GM10847 (cell line): ENCODE data around the gene ARFGAP3.

Experiments
- POLR2A ChIP-seq: IDR thresholded peaks from 2 replicates; pipeline ENCODE4 v1.6.1; 2011; ENCODE audit not compliant: insufficient read length; ENCODE audit errors: extremely low read depth

ARFGAP3 gene

DNA sequence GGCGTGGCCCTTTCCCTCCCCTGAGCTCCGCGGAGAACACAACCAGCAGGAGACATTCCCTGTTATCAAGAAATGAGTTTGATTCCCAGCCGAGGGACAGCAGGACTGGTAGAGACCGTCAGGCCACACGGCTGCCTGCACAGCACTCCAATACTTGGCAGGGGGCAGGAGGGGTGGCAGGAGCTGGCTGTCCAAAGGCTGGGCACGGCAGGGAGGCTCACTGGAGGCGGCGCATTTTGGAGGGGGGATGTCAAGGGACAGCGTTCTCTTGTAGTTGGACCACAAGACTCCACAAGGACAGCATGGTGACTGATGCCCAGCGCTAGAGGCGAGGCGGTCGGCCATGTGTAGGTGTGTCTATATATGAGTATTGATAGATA is 69.7 kb downstream of the ARFGAP3 start:
- no peak for TF ChIP-seq POLR2A

- TF ChIP-seq POLR2A = no peak
These were observed 70.3 kb downstream of the ARFGAP3 start for GRCh38 chr22:42786606-42787356.

DNA sequence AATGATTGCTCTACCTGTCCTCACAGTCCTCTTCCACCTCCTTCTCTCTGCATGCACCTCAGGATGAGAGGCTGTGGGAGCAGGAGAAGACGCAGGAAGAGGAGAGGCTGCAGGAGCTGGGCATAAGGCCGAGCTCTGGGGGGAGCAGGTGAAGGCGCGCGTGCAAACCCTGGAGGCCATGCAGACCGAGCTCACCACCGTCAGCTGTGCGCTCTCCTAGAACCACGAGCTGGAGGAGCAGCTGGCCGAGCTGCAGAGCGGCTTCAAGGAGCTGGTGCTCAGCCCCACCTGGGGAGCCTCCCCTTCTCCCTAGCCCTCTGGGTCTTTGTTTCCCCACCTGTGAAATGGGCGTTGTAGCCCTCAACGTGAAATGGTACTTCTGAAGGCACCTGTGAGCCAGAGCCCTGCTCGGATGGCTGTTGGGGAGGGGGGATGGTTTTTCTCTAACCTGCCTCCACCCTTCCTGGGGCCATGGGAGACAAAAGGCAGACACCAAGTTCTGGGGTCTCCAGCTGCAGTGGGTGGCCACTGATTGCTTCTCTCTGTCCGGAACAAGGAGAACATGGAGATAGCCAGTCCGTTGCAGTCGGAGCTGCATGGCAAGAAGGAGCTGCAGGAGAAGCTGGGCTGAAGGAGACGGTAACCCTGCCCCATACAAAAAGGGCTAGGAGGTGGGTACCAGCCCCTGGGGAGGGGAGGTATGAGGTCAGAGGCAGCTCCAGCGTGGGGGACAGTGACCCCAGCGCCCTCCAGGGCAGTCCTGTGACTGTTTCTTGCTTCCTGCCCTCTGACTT is 71.2 kb downstream of the ARFGAP3 start:
- no peak for TF ChIP-seq POLR2A

GRCh38 chr22:42780070-42780540 is 77.0 kb downstream of the ARFGAP3 start:
- no peak for TF ChIP-seq POLR2A

DNA sequence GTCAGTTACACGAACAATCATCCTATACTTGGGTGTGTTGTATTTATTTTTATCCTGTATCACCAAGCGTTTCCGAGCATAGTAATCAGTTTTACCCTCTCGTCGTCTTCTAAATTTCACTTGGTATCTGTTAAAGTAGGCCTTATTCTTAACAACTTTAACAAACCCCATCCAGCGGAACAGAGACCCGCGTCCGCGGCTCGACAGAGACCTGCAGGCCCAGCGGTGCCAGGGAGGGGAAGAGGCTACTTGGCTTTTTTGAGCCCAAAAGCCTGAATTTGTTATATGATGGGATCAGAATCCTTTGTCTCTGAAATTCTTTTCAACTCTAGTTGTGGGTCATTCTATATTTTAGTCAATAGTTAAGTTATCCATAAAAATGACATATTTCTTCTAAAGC is 79.9 kb downstream of the ARFGAP3 start:
- no peak for TF ChIP-seq POLR2A

- no peak for TF ChIP-seq POLR2A
These were observed 83.9 kb downstream of the ARFGAP3 start for GRCh38 chr22:42773167-42773566.

DNA sequence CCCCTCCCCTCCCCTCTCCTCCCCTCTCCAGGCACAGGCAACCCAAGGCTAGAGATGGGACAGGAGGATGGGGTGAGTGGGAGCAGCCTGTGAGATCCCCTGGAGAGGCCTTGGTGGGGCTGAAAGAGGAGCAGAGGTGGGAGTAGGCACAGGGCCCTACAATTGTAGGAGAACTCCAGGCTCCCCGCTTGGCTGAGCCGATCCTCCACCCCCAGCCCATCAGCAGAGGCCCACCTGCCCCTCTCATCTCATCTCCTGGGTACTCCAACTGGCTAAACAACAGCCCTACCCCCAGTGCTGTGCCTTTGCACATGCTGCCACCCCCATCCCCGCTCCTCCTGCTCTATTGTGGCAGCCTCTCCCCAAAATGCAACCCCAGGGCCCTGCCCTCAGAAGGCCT is 84.4 kb downstream of the ARFGAP3 start:
- TF ChIP-seq POLR2A = no peak

GRCh38 chr22:42770941-42771647 is 86.0 kb downstream of the ARFGAP3 start:
- no peak for TF ChIP-seq POLR2A

DNA sequence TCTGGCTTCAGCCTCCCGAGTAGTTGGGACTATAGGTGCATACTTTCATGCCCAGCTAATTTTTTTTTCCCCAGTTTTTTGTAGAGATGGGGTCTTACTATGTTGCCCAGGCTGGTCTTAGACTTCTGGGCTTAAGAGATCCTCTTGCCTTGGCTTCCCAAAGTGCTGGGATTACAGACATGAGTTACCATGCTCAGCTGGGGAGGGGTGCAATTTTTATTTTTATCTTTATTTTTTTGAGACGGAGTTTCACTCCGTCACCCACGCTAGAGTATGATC is 86.7 kb downstream of the ARFGAP3 start:
- no peak for TF ChIP-seq POLR2A

DNA sequence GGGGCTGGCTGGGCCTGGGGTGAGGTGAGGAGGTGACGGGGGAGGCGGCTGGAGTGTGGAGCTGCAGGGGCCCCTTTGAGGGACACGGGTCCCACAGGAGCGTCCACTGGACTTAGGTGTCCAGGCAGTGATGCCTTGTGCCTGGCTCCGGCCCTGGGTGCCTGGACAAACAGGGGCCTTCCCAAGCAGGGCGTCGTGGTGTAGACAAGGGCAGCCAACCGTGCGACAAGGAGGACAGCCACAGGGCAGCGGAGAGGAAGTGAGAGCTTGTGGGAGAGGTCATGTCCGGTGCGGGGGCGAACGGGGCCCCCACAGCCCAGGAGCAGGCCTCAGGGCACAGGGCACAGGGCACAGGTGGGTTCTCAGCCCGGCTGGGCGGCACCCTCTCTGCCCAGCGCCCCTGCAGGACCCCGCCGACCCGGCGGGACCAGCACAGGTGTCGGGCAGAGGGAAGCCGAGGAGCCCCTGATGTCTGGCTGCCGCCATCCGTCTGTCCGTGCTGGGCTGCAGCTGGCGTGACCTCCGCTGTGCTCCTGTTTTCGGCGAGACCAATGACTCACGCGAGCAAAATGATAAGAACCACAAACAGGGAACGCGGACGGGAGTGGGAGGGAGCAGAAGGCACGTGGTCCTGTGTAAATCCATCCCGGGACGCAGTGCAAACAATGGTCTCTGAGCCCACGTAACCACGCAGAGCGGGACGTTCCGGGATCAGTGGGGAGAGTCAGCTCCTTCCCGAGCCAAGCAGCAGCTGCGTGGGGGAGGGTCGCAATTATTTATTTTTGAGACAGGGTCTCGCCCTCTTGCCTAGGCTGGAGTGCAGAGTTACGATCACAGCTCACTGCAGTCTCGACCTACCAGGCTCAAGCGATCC is 87.3 kb downstream of the ARFGAP3 start:
- TF ChIP-seq POLR2A = no peak

GRCh38 chr22:42769238-42769573 is 87.9 kb downstream of the ARFGAP3 start:
- no peak for TF ChIP-seq POLR2A

GRCh38 chr22:42768385-42769035 is 88.6 kb downstream of the ARFGAP3 start:
- TF ChIP-seq POLR2A = no peak

DNA sequence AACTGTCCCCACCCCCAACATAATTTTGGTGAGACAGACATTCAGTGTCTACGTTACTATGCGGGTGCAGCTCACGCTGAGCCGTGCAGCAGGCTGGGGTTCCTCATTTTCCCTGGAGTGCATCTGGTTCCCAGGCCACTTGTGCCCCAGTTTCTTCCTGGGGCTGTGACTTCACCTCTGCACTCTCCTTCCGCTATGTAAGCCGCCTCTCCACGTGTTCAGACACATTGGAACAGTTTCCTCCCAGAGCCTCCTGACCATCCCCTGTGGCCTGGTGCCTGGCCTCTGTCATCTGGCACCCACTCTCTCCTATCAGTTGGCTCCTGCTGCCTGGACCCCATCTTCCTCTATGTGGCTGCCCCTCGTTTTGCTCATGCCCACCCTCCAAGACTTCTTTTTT is 90.2 kb downstream of the ARFGAP3 start:
- TF ChIP-seq POLR2A = no peak

- TF ChIP-seq POLR2A = no peak
These were observed 92.1 kb downstream of the ARFGAP3 start for GRCh38 chr22:42764895-42765363.
